Activated B cell treated with CpG ODN at 0.5 μM for 24 hours (primary cell): Measurements from ENCODE around the gene STARD13. TPM values are rescaled to one million over a fixed set of nuclear protein-coding genes. Genes with fewer than 3 reads are reported as not detected.

Experiments used
- ATAC-seq: fragments of 200-7000 bp; cut with Tn5 transposase; one replicate; pipeline ENCODE4 v1.10.0; 2021; ENCODE audit warnings: low read depth, mild to moderate bottlenecking, moderate library complexity
- CTCF ChIA-PET: fragments of 350-600 bp; sonication (Branson Sonifier 250); formaldehyde crosslinking; loops from one replicate; lab custom pipeline; 2021; ENCODE audit warnings: antibody characterized with exemption; lab: Charles Lee
- POLR2A ChIA-PET: fragments of 350-600 bp; sonication (Branson Sonifier 250); formaldehyde crosslinking; loops from one replicate; lab custom pipeline; 2021; ENCODE audit warnings: antibody characterized with exemption; lab: Charles Lee
- DNase-seq: peaks from one replicate; pipeline ENCODE4 v3.0.0; 2022
- H3K27ac Mint-ChIP-seq: one replicate; pipeline ENCODE4 v1.8.0; 2020; ENCODE audit warnings: mixed read lengths
- H3K27me3 Mint-ChIP-seq: one replicate; pipeline ENCODE4 v1.8.0; 2021; ENCODE audit warnings: mixed read lengths
- H3K36me3 Mint-ChIP-seq: one replicate; pipeline ENCODE4 v1.8.0; 2021; ENCODE audit warnings: low read depth, mixed read lengths
- H3K4me1 Mint-ChIP-seq: one replicate; pipeline ENCODE4 v1.8.0; 2021; ENCODE audit warnings: mixed read lengths
- H3K4me3 Mint-ChIP-seq: one replicate; pipeline ENCODE4 v1.8.0; 2020; ENCODE audit warnings: mild to moderate bottlenecking, mixed read lengths
- H3K9me3 Mint-ChIP-seq: one replicate; pipeline ENCODE4 v1.8.0; 2020; ENCODE audit warnings: mixed read lengths
- CTCF ChIP-seq: fragments of 200-600 bp; IDR thresholded peaks from one replicate; pipeline ENCODE4 v1.8.0; 2022; ENCODE audit warnings: antibody characterized with exemption, mild to moderate bottlenecking
- intact Hi-C: fragments of 100-400 bp; cut with micrococcal nuclease; formaldehyde crosslinking; loops from one replicate; pipeline ENCODE4 v1.15.1; 2024
- total RNA-seq: library from RNA; stranded (reverse); gene quantifications from 2 replicates; pipeline ENCODE4 v1.2.3, GENCODE V29; 2022

Gene STARD13
- total RNA-seq, 1 donor from 2014 or later, result 0.13 TPM

- Mint-ChIP-seq H3K27me3 (no peaks in the 10 kb centered on the region), H3K4me3 (no peak overlapping the region), H3K4me1 (no peaks in the 10 kb centered on the region), H3K36me3 (no peaks in the 10 kb centered on the region), H3K9me3 (no peaks in the 10 kb centered on the region), H3K27ac (no peak overlapping the region)
- intact Hi-C loops, result no loop called here
- TF ChIP-seq CTCF, result no peak
- DNase-seq (no peak), ATAC-seq (no peak)
- CTCF ChIA-PET, result no interaction called here
- POLR2A ChIA-PET, result no interaction called here
Observed at GRCh38 chr13:33271759-33272158, 13.8 kb downstream of the STARD13 start.

- intact Hi-C loops, result no loop called here
- Mint-ChIP-seq H3K27me3 (no peaks in the 10 kb centered on the region), H3K27ac (no peak overlapping the region), H3K4me3 (no peak overlapping the region), H3K9me3 (no peaks in the 10 kb centered on the region), H3K4me1 (no peaks in the 10 kb centered on the region), H3K36me3 (no peaks in the 10 kb centered on the region)
- ATAC-seq (no peak), DNase-seq (no peak)
- POLR2A ChIA-PET, result no interaction called here
- CTCF ChIA-PET, result no interaction called here
- TF ChIP-seq CTCF, result no peak
Observed at GRCh38 chr13:33270895-33271538, 14.5 kb downstream of the STARD13 start.

DNA sequence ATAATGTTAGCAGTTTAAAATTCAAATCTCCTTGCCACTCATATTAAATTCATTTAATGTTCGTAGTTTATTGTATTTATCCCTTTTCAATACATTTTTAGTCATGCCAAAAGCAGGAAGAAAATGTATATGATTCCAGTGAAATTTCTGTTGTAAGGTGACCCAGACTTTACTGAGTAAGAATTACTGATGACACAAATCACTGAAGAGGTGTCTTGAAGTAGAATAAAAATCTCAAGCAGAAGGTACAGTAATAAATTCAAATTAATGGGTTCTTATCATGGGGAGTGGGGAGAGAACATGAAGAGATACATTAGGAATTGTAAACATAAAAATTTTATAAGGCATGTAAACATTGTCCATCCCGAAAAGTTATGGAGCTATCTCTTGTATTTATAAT lies 19.9 kb downstream of the STARD13 start:
- CTCF ChIA-PET, result no interaction called here
- intact Hi-C loops, result no loop called here
- no peak for DNase-seq
- no peaks in the 10 kb centered on the region for H3K4me1 Mint-ChIP-seq
- H3K27ac Mint-ChIP-seq, result no peak overlapping the region
- no peak overlapping the region for H3K4me3 Mint-ChIP-seq
- peaks cover 6% of the 10 kb centered on the region for H3K27me3 Mint-ChIP-seq
- POLR2A ChIA-PET, result no interaction called here
- no peaks in the 10 kb centered on the region for H3K36me3 Mint-ChIP-seq
- no peaks in the 10 kb centered on the region for H3K9me3 Mint-ChIP-seq
- no peak for ATAC-seq
- no peak for TF ChIP-seq CTCF

DNA sequence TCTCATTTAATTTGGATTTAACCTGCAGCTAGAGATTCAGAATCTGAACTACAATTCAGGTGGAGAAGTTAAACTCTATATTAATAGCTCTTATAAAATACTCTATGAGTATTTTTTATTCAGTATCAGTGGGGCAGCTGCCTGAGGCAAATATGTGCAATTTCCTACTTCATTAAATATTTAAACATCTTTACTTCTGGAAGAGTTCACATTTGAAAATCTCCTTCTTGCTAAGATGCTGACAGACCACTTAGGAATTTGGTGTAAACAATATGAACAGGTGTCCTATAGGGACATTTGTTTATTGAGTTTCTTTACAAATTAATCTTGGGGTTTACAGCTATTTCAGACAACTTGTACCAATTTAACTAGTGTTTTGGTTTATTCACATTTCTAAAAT lies 20.4 kb downstream of the STARD13 start:
- ChIA-PET POLR2A (no interaction called here), CTCF (no interaction called here)
- no peak for DNase-seq
- intact Hi-C loops, result no loop called here
- H3K4me1 Mint-ChIP-seq, result no peaks in the 10 kb centered on the region
- H3K27me3 Mint-ChIP-seq, result peaks cover 7% of the 10 kb centered on the region
- no peak overlapping the region for H3K4me3 Mint-ChIP-seq
- ATAC-seq, result no peak
- no peaks in the 10 kb centered on the region for H3K9me3 Mint-ChIP-seq
- H3K36me3 Mint-ChIP-seq, result no peaks in the 10 kb centered on the region
- no peak for TF ChIP-seq CTCF
- no peak overlapping the region for H3K27ac Mint-ChIP-seq

- no peak for TF ChIP-seq CTCF
- no peaks in the 10 kb centered on the region for H3K36me3 Mint-ChIP-seq
- no peak for ATAC-seq
- H3K4me1 Mint-ChIP-seq, result no peaks in the 10 kb centered on the region
- H3K27me3 Mint-ChIP-seq, result peaks cover 8% of the 10 kb centered on the region
- CTCF ChIA-PET, result no interaction called here
- no peak for DNase-seq
- POLR2A ChIA-PET, result no interaction called here
- H3K27ac Mint-ChIP-seq, result no peak overlapping the region
- H3K9me3 Mint-ChIP-seq, result no peaks in the 10 kb centered on the region
- intact Hi-C loops, result no loop called here
- no peak overlapping the region for H3K4me3 Mint-ChIP-seq
Observed at GRCh38 chr13:33264620-33264978, 21.0 kb downstream of the STARD13 start.
